Ovary (tissue), 9 donors: ENCODE measurements around the gene CDH23. TPM values are rescaled to one million over a fixed set of nuclear protein-coding genes. Genes with fewer than 3 reads are reported as not detected.

Source experiments
- DNase-seq, 5 donors: peaks; one replicate each; pipeline ENCODE4 v3.0.0-alpha.2; 2019 to 2020
- H3K27ac ChIP-seq, 2 donors: fragments of 200-600 bp; one replicate each; pipeline versions ENCODE4 v1.5.1 to v1.8.0; 2019 to 2022
- H3K27me3 ChIP-seq: fragments of 200-600 bp; one replicate; pipeline ENCODE4 v1.8.0; 2022
- H3K36me3 ChIP-seq: fragments of 200-600 bp; sonication (generic); one replicate; pipeline ENCODE4 v1.5.1; 2019
- H3K4me1 ChIP-seq: one replicate; pipeline ENCODE4 v1.8.1; 2013; ENCODE audit warnings: mild to moderate bottlenecking, moderate library complexity; ENCODE audit not compliant: insufficient read depth
- H3K4me3 ChIP-seq: fragments of 200-600 bp; sonication (generic); one replicate; pipeline ENCODE4 v1.5.1; 2017
- H3K9me3 ChIP-seq, 2 donors: fragments of 200-600 bp in 1 of 2; sonication (generic) in 1 of 2; one replicate each; pipeline versions ENCODE4 v1.5.1 to v1.8.1; 2013 to 2019; ENCODE audit warnings: mild to moderate bottlenecking in 1 of 2, moderate library complexity in 1 of 2
- CTCF ChIP-seq, 3 donors: fragments of 450-650 bp in 2 of 3; fragments of 200-600 bp in 1 of 3; IDR thresholded peaks; one replicate each; pipeline versions ENCODE4 v1.5.1 to v1.8.0; 2016 to 2022; ENCODE audit warnings: antibody characterized with exemption in 3 of 3, mild to moderate bottlenecking in 1 of 3
- EP300 ChIP-seq: sonication (generic); formaldehyde crosslinking; IDR thresholded peaks from one replicate; pipeline ENCODE4 v1.6.1; 2017; ENCODE audit warnings: antibody characterized with exemption
- POLR2A ChIP-seq: fragments of 450-650 bp; IDR thresholded peaks from one replicate; pipeline ENCODE4 v1.6.1; 2017; ENCODE audit warnings: antibody characterized with exemption, mild to moderate bottlenecking, moderate library complexity
- WGBS, 3 donors: extraction: QIAGEN DNeasy Blood & Tissue Kit in 1 of 3; methylation state at CpG; one replicate each; pipeline versions ENCODE4 v1.1.5 to v1.1.7; 2013 to 2017; 5-methylcytosine and 5-hydroxymethylcytosine counted together
- intact Hi-C, 4 donors: fragments of 100-400 bp; cut with DNase I; formaldehyde crosslinking; loops; one replicate each; pipeline versions ENCODE4 v1.11.0 to v1.15.1; 2022 to 2023
- polyA plus RNA-seq, 2 donors: library from polyadenylated mRNA; stranded (reverse); fragments of 200-250 nt in 1 of 2; fragments of 350-450 nt in 1 of 2; fragmentation: Illumina TruSeq in 1 of 2; extraction: RNeasy Lipid Tissue Mini Kit (QIAGEN cat#74804) in 1 of 2; gene quantifications; one replicate each; pipeline ENCODE4 v1.2.3, GENCODE V29; 2013 to 2014
- total RNA-seq, 7 donors: library from RNA; depleted of rRNA in 2 of 7; stranded (reverse); fragments of >200 nt in 2 of 7; fragmentation: NEBNext Ultra II Directional in 3 of 7; extraction: Animal tissue kit (Norgen Biotek cat#: 25700) in 3 of 7; gene quantifications; one replicate each; pipeline versions ENCODE4 v1.1.0 to v1.2.4, GENCODE V29; 2016 to 2023
- donor health status: DM: no; HTN: no; CAD: no; lungs with moderate emphysema.
- donor health status: DM: no; HTN: no; CAD: no.
- donor health status: Bipolar disorder and iron deficiency.
- donor health status: DM: yes; HTN: yes; CAD: no.
- donor health status: DM: no; HTN: no; CAD: no.
- donor health status: DM: yes; HTN: yes; CAD: no.

CDH23 gene
- total and polyA plus RNA-seq, 9 donors: 7.5 to 108 (median 39.1) TPM

DNA sequence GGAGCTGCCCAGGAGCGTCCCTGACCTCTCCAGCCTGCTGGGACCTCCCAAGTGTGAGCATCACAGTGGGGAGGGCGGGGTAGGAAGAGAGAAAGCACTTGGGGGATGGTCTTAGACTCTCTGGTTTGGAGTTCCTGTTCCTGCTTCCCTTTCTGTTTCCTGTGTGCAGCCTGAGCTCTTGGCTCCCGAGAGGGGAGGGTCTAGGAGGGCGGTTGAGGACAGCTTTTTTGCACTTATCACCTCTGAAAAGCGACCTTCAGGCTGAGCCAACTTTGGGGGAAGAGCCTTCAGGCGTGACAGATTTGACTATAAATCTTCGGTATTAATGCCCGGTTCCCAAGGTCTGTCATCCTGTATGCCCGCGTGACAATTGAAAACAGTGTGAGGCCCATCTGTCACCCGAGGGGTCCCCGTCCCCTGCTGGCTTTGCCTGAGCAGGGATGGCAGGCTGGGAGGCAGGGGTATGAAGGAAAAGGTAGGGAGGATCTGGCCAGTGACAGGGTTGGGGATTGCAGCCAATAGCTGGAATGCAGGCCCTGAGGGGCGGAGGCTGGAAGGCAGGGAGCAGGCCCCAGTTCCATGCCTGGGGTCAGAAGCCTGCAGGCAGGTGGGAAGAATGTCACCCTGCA lies 78.6 kb downstream of the CDH23 start:
- TF ChIP-seq EP300 (no peak), POLR2A (no peak)
- Histone ChIP-seq H3K4me1 (peaks cover 26% of the 10 kb centered on the region), H3K27me3 (no peaks in the 10 kb centered on the region), H3K9me3 (no peaks in the 10 kb centered on the region), H3K36me3 (no peaks in the 10 kb centered on the region), H3K4me3 (no peak overlapping the region), H3K27ac (peak overlapping the region in 1 of 2 donors; percentile 65)
- 22 to 24% (median 22%) methylated on average over 13 of the region's 13 CpGs for WGBS, 3 donors
- DNase-seq: peak in 4 of 5 donors; percentile 42 to 58 (median 48)
- intact Hi-C loops: no loop called here

DNA sequence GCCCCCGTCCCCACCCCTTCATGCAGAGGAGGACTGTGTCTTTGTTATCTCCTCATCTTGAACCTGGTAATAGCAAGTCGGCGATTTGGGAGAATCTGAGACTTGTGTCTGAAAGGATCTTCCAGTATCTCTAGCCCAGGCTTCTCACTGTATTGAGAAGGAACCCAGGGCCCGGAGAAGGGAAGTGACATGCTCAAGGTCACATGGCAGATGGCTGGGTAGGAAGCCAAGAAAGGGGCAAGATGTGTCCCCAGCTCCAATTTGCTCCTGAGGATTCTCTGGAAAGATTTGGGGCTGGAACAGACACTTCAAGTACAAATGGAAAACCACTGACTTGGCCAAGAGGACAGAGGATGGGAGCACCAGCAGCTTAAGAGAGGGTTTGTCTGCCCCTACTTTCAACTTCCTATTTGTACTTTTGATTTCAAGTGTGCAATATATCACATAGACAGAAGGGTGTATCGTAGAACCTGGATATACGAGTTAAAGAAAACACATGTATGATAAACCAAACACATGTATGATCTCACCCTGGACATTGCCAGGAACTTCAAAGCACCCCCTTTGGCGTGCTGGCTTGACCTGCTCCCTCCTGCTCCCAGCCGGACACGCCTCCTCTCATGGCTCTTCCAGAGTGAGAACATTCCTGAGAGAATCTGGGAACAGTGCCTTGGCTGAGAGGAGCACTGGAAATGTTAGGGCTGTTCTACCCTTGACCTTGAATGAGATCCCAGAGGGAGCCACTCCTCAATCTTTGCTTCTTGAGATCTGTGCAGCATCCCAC lies 79.7 kb downstream of the CDH23 start:
- Histone ChIP-seq H3K9me3 (no peaks in the 10 kb centered on the region), H3K4me3 (no peak overlapping the region), H3K27ac (peak overlapping the region in 1 of 2 donors; percentile 65), H3K27me3 (no peaks in the 10 kb centered on the region), H3K4me1 (peaks cover 26% of the 10 kb centered on the region), H3K36me3 (no peaks in the 10 kb centered on the region)
- peak; percentile 79 to 89 (median 83) for DNase-seq
- TF ChIP-seq EP300: no peak
- no peak for TF ChIP-seq CTCF (IDR thresholded peaks at IDR 0.05)
- TF ChIP-seq POLR2A: no peak
- intact Hi-C loops: no loop called here
- WGBS, 3 donors: 15 to 18% (median 16%) methylated on average over 9 of the region's 9 CpGs

GRCh38 chr10:71478173-71478572 lies 81.5 kb downstream of the CDH23 start:
- no peaks in the 10 kb centered on the region for H3K27me3 ChIP-seq
- DNase-seq: no peak
- H3K27ac ChIP-seq: no peak overlapping the region
- TF ChIP-seq CTCF (IDR thresholded peaks at IDR 0.05) (no peak), EP300 (no peak), POLR2A (no peak)
- no peaks in the 10 kb centered on the region for H3K36me3 ChIP-seq
- intact Hi-C loops: no loop called here
- H3K9me3 ChIP-seq: no peaks in the 10 kb centered on the region
- WGBS, 3 donors: 86 to 88% (median 87%) methylated on average over 3 of the region's 3 CpGs
- H3K4me1 ChIP-seq: peaks cover 21% of the 10 kb centered on the region
- H3K4me3 ChIP-seq: no peak overlapping the region

DNA sequence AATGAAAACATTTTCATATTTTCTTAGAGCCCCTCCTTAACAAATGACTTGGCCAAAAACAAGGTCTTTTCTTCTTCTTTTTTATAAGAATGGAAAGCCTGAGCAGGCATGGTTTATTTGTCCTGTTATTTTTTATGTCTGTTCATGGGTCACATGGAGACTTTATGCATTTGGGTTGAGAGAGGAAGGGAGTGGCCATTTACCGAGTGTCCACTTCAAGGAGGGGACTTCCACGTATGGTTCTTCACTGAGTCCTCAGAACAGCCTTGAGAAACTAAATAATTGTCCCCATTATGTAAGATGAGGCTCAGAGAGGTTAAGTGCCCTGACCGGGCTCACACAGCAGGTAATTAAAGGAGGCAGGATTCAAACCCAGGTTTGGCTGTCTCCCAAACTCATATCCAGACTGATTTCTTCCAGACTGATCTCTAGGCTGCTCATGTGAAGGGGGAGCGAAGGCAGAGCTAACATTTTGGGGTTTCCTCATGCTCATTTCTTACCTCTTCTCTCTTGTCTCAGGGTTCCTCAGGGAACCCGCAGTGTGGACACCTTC lies 82.2 kb downstream of the CDH23 start:
- H3K36me3 ChIP-seq: no peaks in the 10 kb centered on the region
- 75 to 86% (median 75%) methylated on average over 5 of the region's 5 CpGs for WGBS, 3 donors
- TF ChIP-seq EP300 (no peak), POLR2A (no peak), CTCF (IDR thresholded peaks at IDR 0.05) (no peak)
- intact Hi-C loops: no loop called here
- H3K27ac ChIP-seq: no peak overlapping the region
- no peak for DNase-seq
- H3K9me3 ChIP-seq: no peaks in the 10 kb centered on the region
- no peaks in the 10 kb centered on the region for H3K27me3 ChIP-seq
- peaks cover 21% of the 10 kb centered on the region for H3K4me1 ChIP-seq
- no peak overlapping the region for H3K4me3 ChIP-seq

GRCh38 chr10:71479831-71480230 lies 83.1 kb downstream of the CDH23 start:
- H3K27me3 ChIP-seq: no peaks in the 10 kb centered on the region
- H3K27ac ChIP-seq: no peak overlapping the region
- intact Hi-C loops: no loop called here
- no peak for DNase-seq
- 83 to 94% (median 86%) methylated on average over 5 of the region's 5 CpGs for WGBS, 3 donors
- H3K4me1 ChIP-seq: peaks cover 18% of the 10 kb centered on the region
- no peak overlapping the region for H3K4me3 ChIP-seq
- H3K36me3 ChIP-seq: no peaks in the 10 kb centered on the region
- TF ChIP-seq POLR2A (no peak), EP300 (no peak), CTCF (IDR thresholded peaks at IDR 0.05) (no peak)
- no peaks in the 10 kb centered on the region for H3K9me3 ChIP-seq
